Colonic mucosa (tissue), 4 donors: Measurements from ENCODE around the gene DDX59. TPM values are rescaled to one million over a fixed set of nuclear protein-coding genes. Genes with fewer than 3 reads are reported as not detected.

ENCODE experiments used
- DNase-seq: peaks from one replicate; pipeline ENCODE4 v3.0.0-alpha.2; 2020
- H3K27ac ChIP-seq: fragments of 200-600 bp; one replicate; pipeline ENCODE4 v1.8.0; 2021
- H3K27me3 ChIP-seq: fragments of 200-600 bp; one replicate; pipeline ENCODE4 v1.8.0; 2021
- H3K36me3 ChIP-seq: fragments of 200-600 bp; one replicate; pipeline ENCODE4 v1.8.0; 2021
- H3K4me1 ChIP-seq: fragments of 200-600 bp; one replicate; pipeline ENCODE4 v1.8.0; 2021; ENCODE audit warnings: mild to moderate bottlenecking
- H3K4me3 ChIP-seq: fragments of 200-600 bp; one replicate; pipeline ENCODE4 v1.8.0; 2021
- H3K9ac ChIP-seq, 2 donors: one replicate each; pipeline ENCODE4 v1.7.0; 2013; ENCODE audit warnings: control low read depth in 2 of 2, low read depth in 2 of 2, low read length in 2 of 2
- H3K9me3 ChIP-seq: fragments of 200-600 bp; one replicate; pipeline ENCODE4 v1.8.0; 2021
- CTCF ChIP-seq: fragments of 200-600 bp; IDR thresholded peaks from one replicate; pipeline ENCODE4 v1.8.0; 2022; ENCODE audit warnings: antibody characterized with exemption, mild to moderate bottlenecking
- intact Hi-C: fragments of 100-400 bp; cut with DNase I; formaldehyde crosslinking; loops from one replicate; pipeline ENCODE4 v1.14.1; 2022
- total RNA-seq, 2 donors: library from RNA; stranded (reverse); fragmentation: NEBNext Ultra II Directional in 1 of 2; extraction: Animal tissue kit (Norgen Biotek cat#: 25700) in 1 of 2; gene quantifications; one replicate each; pipeline ENCODE4 v1.2.1, GENCODE V29; 2021
- donor health status: healthy.
- donor health status: DM: no; HTN: no; CAD: no.
- donor health status: DM: no; HTN: no; CAD: no.

The DDX59 gene
- total RNA-seq, 2 donors from 2014 or later, result 10.2 to 14.6 TPM

DNA sequence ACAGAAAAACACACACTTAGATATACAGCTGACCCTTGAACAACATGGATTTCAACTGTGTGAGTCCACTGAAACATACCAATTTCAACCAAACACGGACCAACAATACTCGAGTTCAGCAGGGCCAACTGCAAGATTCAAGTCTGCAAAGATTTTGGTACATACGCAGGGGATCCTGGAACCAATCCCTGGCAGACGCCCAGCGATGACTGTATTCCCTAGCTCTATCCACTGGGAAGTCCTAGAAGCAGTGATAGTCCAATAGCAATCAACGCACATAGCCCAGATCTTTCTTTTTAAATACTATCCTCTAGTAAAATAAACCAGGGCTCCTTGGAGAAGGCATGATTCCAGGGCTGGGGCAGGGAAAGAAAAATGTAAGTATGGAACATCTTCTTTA is 9.0 kb downstream of the DDX59 start:
- TF ChIP-seq CTCF, result no peak
- no peaks in the 10 kb centered on the region for H3K4me1 ChIP-seq
- H3K9ac ChIP-seq, result no peak overlapping the region
- no peaks in the 10 kb centered on the region for H3K27me3 ChIP-seq
- no peak overlapping the region for H3K27ac ChIP-seq
- H3K9me3 ChIP-seq, result no peaks in the 10 kb centered on the region
- no peaks in the 10 kb centered on the region for H3K36me3 ChIP-seq
- no peak overlapping the region for H3K4me3 ChIP-seq
- no peak for DNase-seq
- intact Hi-C loops, result no loop called here

DNA sequence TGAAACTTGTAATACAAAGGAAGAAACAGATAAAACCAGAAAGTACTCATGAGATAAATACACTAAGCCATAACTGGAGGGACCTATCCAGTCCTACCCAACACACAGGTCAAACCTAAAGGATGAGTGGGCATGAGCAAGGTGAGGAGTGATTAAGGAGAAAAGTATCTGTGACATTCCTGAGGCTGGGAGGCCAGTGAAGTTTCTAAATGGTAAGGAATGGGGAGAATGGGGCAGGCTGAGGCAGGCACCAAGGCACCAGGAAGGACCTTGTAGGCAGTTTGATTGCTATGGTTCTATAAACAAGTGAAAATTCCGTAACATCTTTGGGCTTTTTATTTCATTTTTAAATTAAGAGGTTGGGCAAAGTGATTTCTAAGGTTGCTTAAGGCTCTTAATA is 10.4 kb downstream of the DDX59 start:
- H3K9me3 ChIP-seq, result no peaks in the 10 kb centered on the region
- H3K36me3 ChIP-seq, result no peaks in the 10 kb centered on the region
- H3K4me1 ChIP-seq, result no peaks in the 10 kb centered on the region
- H3K27ac ChIP-seq, result no peak overlapping the region
- H3K9ac ChIP-seq, result no peak overlapping the region
- H3K27me3 ChIP-seq, result no peaks in the 10 kb centered on the region
- no peak for DNase-seq
- intact Hi-C loops, result no loop called here
- H3K4me3 ChIP-seq, result no peak overlapping the region
- TF ChIP-seq CTCF, result no peak

- Histone ChIP-seq H3K36me3 (no peaks in the 10 kb centered on the region), H3K27ac (no peak overlapping the region), H3K9ac (no peak overlapping the region), H3K4me3 (no peak overlapping the region), H3K4me1 (no peaks in the 10 kb centered on the region), H3K27me3 (no peaks in the 10 kb centered on the region), H3K9me3 (no peaks in the 10 kb centered on the region)
- no peak for TF ChIP-seq CTCF
- intact Hi-C loops, result no loop called here
- no peak for DNase-seq
Observed at GRCh38 chr1:200658037-200658818, 11.5 kb downstream of the DDX59 start.

DNA sequence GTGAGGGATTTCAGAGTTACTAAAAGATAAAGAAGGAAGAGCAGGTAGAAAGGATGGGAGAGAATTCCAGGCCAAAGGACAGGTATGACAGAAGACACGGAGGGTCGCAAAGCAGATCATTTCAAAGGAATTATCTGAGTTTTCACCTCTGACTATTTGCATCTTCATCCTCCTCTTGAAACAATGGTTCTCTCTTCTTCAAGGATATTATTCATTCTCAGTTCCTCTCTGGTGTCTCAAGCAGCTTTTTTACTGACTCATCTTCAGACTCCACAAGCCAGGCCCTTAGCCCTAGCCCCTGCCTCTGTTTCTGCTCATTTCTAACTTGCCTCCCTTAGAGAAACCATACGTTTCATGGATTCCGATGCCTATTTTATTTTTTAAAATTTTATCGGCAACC is 15.0 kb downstream of the DDX59 start:
- intact Hi-C loops, result no loop called here
- no peak for TF ChIP-seq CTCF

GRCh38 chr1:200653022-200653462 is 16.7 kb downstream of the DDX59 start:
- no peaks in the 10 kb centered on the region for H3K27me3 ChIP-seq
- H3K4me3 ChIP-seq, result no peak overlapping the region
- H3K36me3 ChIP-seq, result peaks cover 4% of the 10 kb centered on the region
- no peaks in the 10 kb centered on the region for H3K9me3 ChIP-seq
- no peak overlapping the region for H3K27ac ChIP-seq
- TF ChIP-seq CTCF, result no peak
- H3K4me1 ChIP-seq, result no peaks in the 10 kb centered on the region
- H3K9ac ChIP-seq, result no peak overlapping the region
- DNase-seq, result no peak
- intact Hi-C loops, result no loop called here

More for the DNA sequence above, 15.0 kb downstream of the DDX59 start:
- Histone ChIP-seq H3K36me3 (no peaks in the 10 kb centered on the region), H3K9me3 (no peaks in the 10 kb centered on the region), H3K4me1 (no peaks in the 10 kb centered on the region), H3K27me3 (no peaks in the 10 kb centered on the region), H3K27ac (no peak overlapping the region), H3K9ac (no peak overlapping the region), H3K4me3 (no peak overlapping the region)
- no peak for DNase-seq
